Keratinocyte (primary cell): ENCODE measurements around the gene SLIT3. TPM values are rescaled to one million over a fixed set of nuclear protein-coding genes. Genes with fewer than 3 reads are reported as not detected.

ENCODE experiments used
- DNase-seq: peaks from one replicate; pipeline ENCODE4 v3.0.0-alpha.2; 2011; ENCODE audit warnings: low read depth, missing footprints, low spot score
- FAIRE-seq: peaks from 2 replicates; lab custom pipeline; 2011; peaks lifted over from hg19 to GRCh38; lab: Jason Lieb, UNC
- H2AFZ ChIP-seq: 2 replicates; pipeline ENCODE4 v1.6.0; 2012; ENCODE audit warnings: low read length, control low read depth, inconsistent platforms; ENCODE audit not compliant: control insufficient read depth
- H3K27ac ChIP-seq: 2 replicates; pipeline ENCODE4 v1.5.1; 2011; ENCODE audit warnings: low read length; ENCODE audit not compliant: control insufficient read depth, insufficient read depth
- H3K27me3 ChIP-seq: 3 replicates; pipeline ENCODE4 v1.6.0; 2011; ENCODE audit warnings: low read length; ENCODE audit not compliant: control insufficient read depth, insufficient read depth; ENCODE audit errors: extremely low read depth
- H3K36me3 ChIP-seq, 2 experiments: 2 replicates in 1 of 2; 3 replicates in 1 of 2; pipeline ENCODE4 v1.5.1; 2011; ENCODE audit warnings: low read length in 2 of 2, mild to moderate bottlenecking in 1 of 2; ENCODE audit not compliant: control insufficient read depth in 2 of 2, insufficient read depth in 2 of 2; ENCODE audit errors: extremely low read depth in 1 of 2
- H3K4me1 ChIP-seq: 3 replicates; pipeline ENCODE4 v1.5.1; 2011; ENCODE audit warnings: low read length; ENCODE audit not compliant: control insufficient read depth, insufficient read depth; ENCODE audit errors: extremely low read depth
- H3K4me2 ChIP-seq: 3 replicates; pipeline ENCODE4 v1.6.0; 2011; ENCODE audit warnings: low read depth, low read length; ENCODE audit not compliant: control insufficient read depth, insufficient read depth; ENCODE audit errors: extremely low read depth
- H3K4me3 ChIP-seq, 3 experiments: fragments of 200-600 bp in 1 of 3; sonication (generic) in 1 of 3; 2 replicates in 2 of 3; 3 replicates in 1 of 3; pipeline ENCODE4 v1.5.1; 2011 to 2016; ENCODE audit warnings: low read length in 3 of 3, mild to moderate bottlenecking in 3 of 3, control low read depth in 2 of 3, inconsistent platforms in 1 of 3, low read depth in 1 of 3, mixed read lengths in 1 of 3, mixed run types in 1 of 3, moderate library complexity in 1 of 3; ENCODE audit not compliant: control insufficient read depth in 2 of 3, insufficient read depth in 2 of 3; ENCODE audit errors: extremely low read depth in 1 of 3
- H3K79me2 ChIP-seq: 2 replicates; pipeline ENCODE4 v1.6.0; 2012; ENCODE audit warnings: low read length; ENCODE audit not compliant: control insufficient read depth, insufficient read depth
- H3K9ac ChIP-seq: 3 replicates; pipeline ENCODE4 v1.6.0; 2011; ENCODE audit warnings: low read length; ENCODE audit not compliant: control insufficient read depth, insufficient read depth; ENCODE audit errors: extremely low read depth
- H3K9me1 ChIP-seq: 3 replicates; pipeline ENCODE4 v1.6.0; 2011; ENCODE audit warnings: low read length; ENCODE audit not compliant: control insufficient read depth, insufficient read depth; ENCODE audit errors: extremely low read depth
- H3K9me3 ChIP-seq: 2 replicates; pipeline ENCODE4 v1.5.1; 2012; ENCODE audit warnings: low read depth, low read length; ENCODE audit not compliant: control insufficient read depth
- H4K20me1 ChIP-seq: 3 replicates; pipeline ENCODE4 v1.6.0; 2011; ENCODE audit warnings: low read length; ENCODE audit not compliant: control insufficient read depth, insufficient read depth; ENCODE audit errors: extremely low read depth
- CTCF ChIP-seq, 3 experiments: IDR thresholded peaks in 1 of 3; conservative IDR thresholded peaks in 1 of 3; optimal IDR thresholded peaks in 1 of 3; 2 replicates in 2 of 3; 3 replicates in 1 of 3; pipeline versions ENCODE3 to v1.5.1; 2011; ENCODE audit warnings: low read length in 3 of 3, mild to moderate bottlenecking in 3 of 3, moderate library complexity in 2 of 3, control low read depth in 1 of 3, inconsistent platforms in 1 of 3; ENCODE audit not compliant: insufficient read depth in 2 of 3; ENCODE audit errors: extremely low read depth in 1 of 3
- EZH2 ChIP-seq: IDR thresholded peaks from one replicate; pipeline ENCODE4 v1.6.1; 2012; ENCODE audit warnings: inconsistent platforms, mild to moderate bottlenecking, low read length, moderate library complexity
- dilution Hi-C: fragments of 300-500 bp; cut with MboI; formaldehyde crosslinking; loops from one replicate; pipeline ENCODE4 v1.7.0; 2020; ENCODE audit warnings: low sequenced_read_pairs; ENCODE audit not compliant: extremely low pct_ligation_motif_present
- polyA plus RNA-seq, 5 experiments: library from polyadenylated mRNA; depleted of rRNA in 3 of 5; stranded (reverse) in 3 of 5; stranded (forward) in 1 of 5; unstranded in 1 of 5; fragments of >200 nt; gene quantifications; 1 replicate in 1 of 5; 2 replicates in 3 of 5; 3 replicates in 1 of 5; pipeline versions ENCODE4 v1.2.1 to v1.2.3, GENCODE V29; 2011 to 2012; ENCODE audit warnings: missing spikeins in 2 of 5, low read depth in 1 of 5, low replicate concordance in 1 of 5

SLIT3 gene
- polyA plus RNA-seq, 1 donor (not counting 4 experiments of a cell fraction or from before 2014, with no cell fraction given) = 2.4 TPM

GRCh38 chr5:168777651-168778050 lies 523.3 kb downstream of the SLIT3 start:
- no peaks in the 10 kb centered on the region for H3K27me3 ChIP-seq

GRCh38 chr5:168776070-168776469 lies 524.9 kb downstream of the SLIT3 start:
- Histone ChIP-seq H3K4me3 (no peak overlapping the region), H3K9me3 (no peaks in the 10 kb centered on the region), H3K27ac (no peak overlapping the region), H3K36me3 (no peaks in the 10 kb centered on the region), H3K27me3 (no peaks in the 10 kb centered on the region), H2AFZ (no peak overlapping the region), H4K20me1 (no peaks in the 10 kb centered on the region), H3K4me2 (no peak overlapping the region), H3K79me2 (no peaks in the 10 kb centered on the region), H3K4me1 (no peaks in the 10 kb centered on the region), H3K9me1 (no peaks in the 10 kb centered on the region), H3K9ac (no peak overlapping the region)
- FAIRE-seq (no peak), DNase-seq (no peak)
- dilution Hi-C loops = no loop called here
- TF ChIP-seq CTCF (optimal IDR thresholded peaks at IDR 0.05 in 1 of 3, IDR thresholded peaks at IDR 0.05 in 1 of 3, conservative IDR thresholded peaks at IDR 0.05 in 1 of 3; ENCODE audit: extremely low read depth in 1 of 3, insufficient read depth in 2 of 3, low read length in 3 of 3) (no peak), EZH2 (no peak)

More at GRCh38 chr5:168777651-168778050, 523.3 kb downstream of the SLIT3 start:
- H3K4me2 ChIP-seq = no peak overlapping the region
- H3K79me2 ChIP-seq = no peaks in the 10 kb centered on the region
- no peaks in the 10 kb centered on the region for H3K36me3 ChIP-seq
- no peak overlapping the region for H3K27ac ChIP-seq
- DNase-seq (no peak), FAIRE-seq (no peak)
- H2AFZ ChIP-seq = no peak overlapping the region
- H4K20me1 ChIP-seq = no peaks in the 10 kb centered on the region
- H3K9me3 ChIP-seq = no peaks in the 10 kb centered on the region
- TF ChIP-seq CTCF (optimal IDR thresholded peaks at IDR 0.05 in 1 of 3, IDR thresholded peaks at IDR 0.05 in 1 of 3, conservative IDR thresholded peaks at IDR 0.05 in 1 of 3; ENCODE audit: extremely low read depth in 1 of 3, insufficient read depth in 2 of 3, low read length in 3 of 3) (no peak), EZH2 (no peak)
- no peaks in the 10 kb centered on the region for H3K4me1 ChIP-seq
- no peak overlapping the region for H3K4me3 ChIP-seq
- H3K9me1 ChIP-seq = no peaks in the 10 kb centered on the region
- no peak overlapping the region for H3K9ac ChIP-seq
- dilution Hi-C loops = no loop called here
